SK-N-SH treated with all-trans-retinoic acid at 6 μM for 48 hours (cell line): ENCODE measurements around the gene SLC30A9.

Experiments
- ATAC-seq: fragments of 200-7000 bp; cut with Tn5 transposase; 3 replicates; pipeline ENCODE4 v1.9.1; 2020; ENCODE audit warnings: mild to moderate bottlenecking, moderate library complexity
- ARNTL ChIP-seq: fragments of 450-650 bp; formaldehyde crosslinking; IDR thresholded peaks from 2 replicates; pipeline ENCODE4 v1.5.0; 2020; ENCODE audit warnings: low read depth, mild to moderate bottlenecking, moderate library complexity, borderline replicate concordance
- BACH2 ChIP-seq: fragments of 250-450 bp; sonication (Bioruptor Pico); IDR thresholded peaks from 2 replicates; pipeline ENCODE4 v1.9.0; 2021; ENCODE audit warnings: mild to moderate bottlenecking, borderline replicate concordance
- CSDC2 ChIP-seq: fragments of 250-450 bp; sonication (Bioruptor Pico); IDR thresholded peaks from 2 replicates; pipeline ENCODE4 v1.5.0; 2020; ENCODE audit warnings: mild to moderate bottlenecking, moderate library complexity
- ESRRG ChIP-seq: fragments of 250-450 bp; sonication (Bioruptor Pico); IDR thresholded peaks from 2 replicates; pipeline ENCODE4 v1.6.1; 2021; ENCODE audit warnings: mild to moderate bottlenecking
- GLIS3 ChIP-seq: fragments of 250-450 bp; sonication (Bioruptor Pico); IDR thresholded peaks from 2 replicates; pipeline ENCODE4 v1.5.0; 2020; ENCODE audit warnings: mild to moderate bottlenecking, moderate library complexity
- ISL1 ChIP-seq: fragments of 250-450 bp; sonication (Bioruptor Pico); IDR thresholded peaks from 2 replicates; pipeline ENCODE4 v2.1.2; 2022; ENCODE audit warnings: mild to moderate bottlenecking, moderate library complexity
- OSR1 ChIP-seq: fragments of 250-450 bp; sonication (Bioruptor Pico); IDR thresholded peaks from 2 replicates; pipeline ENCODE4 v1.8.0; 2022; ENCODE audit warnings: moderate library complexity, mild to moderate bottlenecking, inconsistent platforms
- POU6F1 ChIP-seq: fragments of 250-450 bp; sonication (Bioruptor Pico); IDR thresholded peaks from 2 replicates; pipeline ENCODE4 v1.8.0; 2021; ENCODE audit warnings: low read depth, mild to moderate bottlenecking, moderate library complexity, borderline replicate concordance
- PPARA ChIP-seq: fragments of 250-450 bp; sonication (Bioruptor Pico); IDR thresholded peaks from 2 replicates; pipeline ENCODE4 v1.5.0; 2020; ENCODE audit warnings: mild to moderate bottlenecking, borderline replicate concordance
- RARB ChIP-seq: fragments of 250-450 bp; sonication (Bioruptor Pico); IDR thresholded peaks from 2 replicates; pipeline ENCODE4 v1.8.0; 2021; ENCODE audit warnings: mild to moderate bottlenecking, moderate library complexity
- SNAI2 ChIP-seq: fragments of 250-450 bp; sonication (Bioruptor Pico); IDR thresholded peaks from 2 replicates; pipeline ENCODE4 v1.5.0; 2020; ENCODE audit warnings: mild to moderate bottlenecking, moderate library complexity
- TCF4 ChIP-seq: fragments of 250-450 bp; sonication (Bioruptor Pico); IDR thresholded peaks from 2 replicates; pipeline ENCODE4 v1.8.0; 2021; ENCODE audit warnings: mild to moderate bottlenecking, moderate library complexity, borderline replicate concordance
- TOX ChIP-seq: fragments of 250-450 bp; sonication (Bioruptor Pico); IDR thresholded peaks from 2 replicates; pipeline ENCODE4 v1.8.0; 2021; ENCODE audit warnings: mild to moderate bottlenecking, moderate library complexity, borderline replicate concordance
- ZC3H10 ChIP-seq: fragments of 250-450 bp; sonication (Bioruptor Pico); IDR thresholded peaks from 2 replicates; pipeline ENCODE4 v1.5.1; 2021; ENCODE audit warnings: mild to moderate bottlenecking, moderate library complexity
- ZFP3 ChIP-seq: fragments of 250-450 bp; sonication (Bioruptor Pico); IDR thresholded peaks from 2 replicates; pipeline ENCODE4 v1.5.0; 2020; ENCODE audit warnings: mild to moderate bottlenecking, moderate library complexity
- ZFP30 ChIP-seq: fragments of 450-650 bp; formaldehyde crosslinking; IDR thresholded peaks from 2 replicates; pipeline ENCODE4 v1.5.0; 2022; ENCODE audit warnings: mild to moderate bottlenecking, moderate library complexity
- ZNF70 ChIP-seq: fragments of 450-650 bp; formaldehyde crosslinking; IDR thresholded peaks from 2 replicates; pipeline ENCODE4 v1.5.0; 2020; ENCODE audit warnings: mild to moderate bottlenecking, moderate library complexity
- ZNF8 ChIP-seq: fragments of 450-650 bp; formaldehyde crosslinking; IDR thresholded peaks from 2 replicates; pipeline ENCODE4 v1.5.0; 2020; ENCODE audit warnings: mild to moderate bottlenecking, moderate library complexity
- TF ChIP-seq, protein P1 (sequence below): fragments of 250-450 bp; sonication (Bioruptor Pico); IDR thresholded peaks from 2 replicates; pipeline ENCODE4 v1.5.1; 2020; ENCODE audit warnings: low read depth, mild to moderate bottlenecking, moderate library complexity
- TF ChIP-seq, protein P2 (sequence below): fragments of 250-450 bp; sonication (Bioruptor Pico); IDR thresholded peaks from 2 replicates; pipeline ENCODE4 v1.8.0; 2020; ENCODE audit warnings: mild to moderate bottlenecking, moderate library complexity, borderline replicate concordance
- TF ChIP-seq, protein P3 (sequence below): fragments of 250-450 bp; sonication (Bioruptor Pico); IDR thresholded peaks from 2 replicates; pipeline ENCODE4 v1.5.1; 2021; ENCODE audit warnings: mild to moderate bottlenecking, moderate library complexity

The SLC30A9 gene

DNA sequence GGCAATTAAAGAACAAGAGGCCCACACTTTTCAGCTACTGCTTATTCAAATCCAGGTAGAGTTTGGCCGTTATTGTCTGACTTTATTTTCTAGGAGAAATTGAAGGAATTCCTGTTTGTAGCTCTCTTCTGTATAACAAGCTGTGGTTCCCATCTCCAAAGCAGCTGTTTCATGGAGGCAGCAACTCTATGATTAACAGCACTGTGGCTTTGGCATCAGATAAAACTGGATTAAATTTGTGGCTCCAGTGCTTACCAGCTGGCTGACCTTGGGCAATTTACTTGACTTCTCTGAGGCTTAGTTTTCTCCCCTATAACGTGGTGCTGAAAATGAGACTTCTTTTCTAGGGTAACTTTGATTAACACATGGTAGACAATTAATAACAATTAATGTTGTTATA lies 28.1 kb downstream of the SLC30A9 start:
- no peak for ATAC-seq
- no peak for TF ChIP-seq GLIS3 (CRISPR knock-in tag)
- TF ChIP-seq ZC3H10 (CRISPR knock-in tag), result no peak
- TF ChIP-seq OSR1 (CRISPR knock-in tag), result no peak
- no peak for TF ChIP-seq POU6F1 (CRISPR knock-in tag)
- no peak for TF ChIP-seq ISL1 (CRISPR knock-in tag)
- TF ChIP-seq ZFP3 (CRISPR knock-in tag), result no peak
- TF ChIP-seq TCF4, result peak; percentile 34; the same call in 1 of the 2 replicates
- TF ChIP-seq, protein P1, sequence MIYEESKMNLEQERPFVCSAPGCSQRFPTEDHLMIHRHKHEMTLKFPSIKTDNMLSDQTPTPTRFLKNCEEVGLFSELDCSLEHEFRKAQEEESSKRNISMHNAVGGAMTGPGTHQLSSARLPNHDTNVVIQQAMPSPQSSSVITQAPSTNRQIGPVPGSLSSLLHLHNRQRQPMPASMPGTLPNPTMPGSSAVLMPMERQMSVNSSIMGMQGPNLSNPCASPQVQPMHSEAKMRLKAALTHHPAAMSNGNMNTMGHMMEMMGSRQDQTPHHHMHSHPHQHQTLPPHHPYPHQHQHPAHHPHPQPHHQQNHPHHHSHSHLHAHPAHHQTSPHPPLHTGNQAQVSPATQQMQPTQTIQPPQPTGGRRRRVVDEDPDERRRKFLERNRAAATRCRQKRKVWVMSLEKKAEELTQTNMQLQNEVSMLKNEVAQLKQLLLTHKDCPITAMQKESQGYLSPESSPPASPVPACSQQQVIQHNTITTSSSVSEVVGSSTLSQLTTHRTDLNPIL (CRISPR knock-in tag), result no peak

GRCh38 chr4:42048394-42048793 lies 58.1 kb downstream of the SLC30A9 start:
- TF ChIP-seq ISL1 (CRISPR knock-in tag) (peak; percentile 74), ZFP30 (CRISPR knock-in tag) (no peak), ZNF8 (CRISPR knock-in tag) (no peak), ZFP3 (CRISPR knock-in tag) (no peak), PPARA (no peak), BACH2 (CRISPR knock-in tag) (no peak)
- TF ChIP-seq, protein P2, sequence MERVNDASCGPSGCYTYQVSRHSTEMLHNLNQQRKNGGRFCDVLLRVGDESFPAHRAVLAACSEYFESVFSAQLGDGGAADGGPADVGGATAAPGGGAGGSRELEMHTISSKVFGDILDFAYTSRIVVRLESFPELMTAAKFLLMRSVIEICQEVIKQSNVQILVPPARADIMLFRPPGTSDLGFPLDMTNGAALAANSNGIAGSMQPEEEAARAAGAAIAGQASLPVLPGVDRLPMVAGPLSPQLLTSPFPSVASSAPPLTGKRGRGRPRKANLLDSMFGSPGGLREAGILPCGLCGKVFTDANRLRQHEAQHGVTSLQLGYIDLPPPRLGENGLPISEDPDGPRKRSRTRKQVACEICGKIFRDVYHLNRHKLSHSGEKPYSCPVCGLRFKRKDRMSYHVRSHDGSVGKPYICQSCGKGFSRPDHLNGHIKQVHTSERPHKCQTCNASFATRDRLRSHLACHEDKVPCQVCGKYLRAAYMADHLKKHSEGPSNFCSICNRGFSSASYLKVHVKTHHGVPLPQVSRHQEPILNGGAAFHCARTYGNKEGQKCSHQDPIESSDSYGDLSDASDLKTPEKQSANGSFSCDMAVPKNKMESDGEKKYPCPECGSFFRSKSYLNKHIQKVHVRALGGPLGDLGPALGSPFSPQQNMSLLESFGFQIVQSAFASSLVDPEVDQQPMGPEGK (CRISPR knock-in tag), result no peak
- TF ChIP-seq, protein P3, sequence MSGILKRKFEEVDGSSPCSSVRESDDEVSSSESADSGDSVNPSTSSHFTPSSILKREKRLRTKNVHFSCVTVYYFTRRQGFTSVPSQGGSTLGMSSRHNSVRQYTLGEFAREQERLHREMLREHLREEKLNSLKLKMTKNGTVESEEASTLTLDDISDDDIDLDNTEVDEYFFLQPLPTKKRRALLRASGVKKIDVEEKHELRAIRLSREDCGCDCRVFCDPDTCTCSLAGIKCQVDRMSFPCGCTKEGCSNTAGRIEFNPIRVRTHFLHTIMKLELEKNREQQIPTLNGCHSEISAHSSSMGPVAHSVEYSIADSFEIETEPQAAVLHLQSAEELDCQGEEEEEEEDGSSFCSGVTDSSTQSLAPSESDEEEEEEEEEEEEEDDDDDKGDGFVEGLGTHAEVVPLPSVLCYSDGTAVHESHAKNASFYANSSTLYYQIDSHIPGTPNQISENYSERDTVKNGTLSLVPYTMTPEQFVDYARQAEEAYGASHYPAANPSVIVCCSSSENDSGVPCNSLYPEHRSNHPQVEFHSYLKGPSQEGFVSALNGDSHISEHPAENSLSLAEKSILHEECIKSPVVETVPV (CRISPR knock-in tag), result no peak
- peak; percentile 72 for ATAC-seq

GRCh38 chr4:42050516-42051249 lies 60.4 kb downstream of the SLC30A9 start:
- no peak for ATAC-seq
- no peak for TF ChIP-seq ZFP3 (CRISPR knock-in tag)
- TF ChIP-seq POU6F1 (CRISPR knock-in tag), result no peak
- TF ChIP-seq ZNF70 (CRISPR knock-in tag), result no peak
- no peak for TF ChIP-seq GLIS3 (CRISPR knock-in tag)
- TF ChIP-seq ZC3H10 (CRISPR knock-in tag), result no peak
- 0 out of 2 replicates have a peak, but pooled peaks have one; percentile 36 for TF ChIP-seq ISL1 (CRISPR knock-in tag)
- no peak for TF ChIP-seq ZNF8 (CRISPR knock-in tag)

- TF ChIP-seq, protein P3 (CRISPR knock-in tag), result no peak
- TF ChIP-seq SNAI2 (CRISPR knock-in tag), result no peak
- TF ChIP-seq BACH2 (CRISPR knock-in tag), result no peak
- no peak for TF ChIP-seq ZFP3 (CRISPR knock-in tag)
- TF ChIP-seq ZNF8 (CRISPR knock-in tag), result no peak
- no peak for TF ChIP-seq RARB (CRISPR knock-in tag)
- TF ChIP-seq, protein P2 (CRISPR knock-in tag), result no peak
- no peak for TF ChIP-seq POU6F1 (CRISPR knock-in tag)
- TF ChIP-seq GLIS3 (CRISPR knock-in tag), result no peak
- no peak for TF ChIP-seq ESRRG (CRISPR knock-in tag)
- TF ChIP-seq TOX (CRISPR knock-in tag), result no peak
- no peak for TF ChIP-seq CSDC2 (CRISPR knock-in tag)
- TF ChIP-seq ARNTL (CRISPR knock-in tag), result no peak
- no peak for TF ChIP-seq ZC3H10 (CRISPR knock-in tag)
- no peak for ATAC-seq
Observed at GRCh38 chr4:42066402-42066801, 76.1 kb downstream of the SLC30A9 start.
